HepG2 (cell line): ENCODE results near the gene CCT6A. TPM values are rescaled to one million over a fixed set of nuclear protein-coding genes. Genes with fewer than 3 reads are reported as not detected.

Source experiments
- ATF5 ChIP-seq: sonication (generic); formaldehyde crosslinking; IDR thresholded peaks from 2 replicates; pipeline ENCODE4 v1.4.0; 2020; ENCODE audit warnings: mild to moderate bottlenecking, low read depth, missing genetic modification reagents
- CHD2 ChIP-seq: IDR thresholded peaks from 2 replicates; pipeline ENCODE4 v1.6.1; 2011; ENCODE audit warnings: low read depth, low read length, improper control_type of control experiment
- GATAD2A ChIP-seq: IDR thresholded peaks from 2 replicates; pipeline ENCODE4 v1.6.1; 2016
- LBX2 ChIP-seq: sonication (generic); formaldehyde crosslinking; IDR thresholded peaks from 2 replicates; pipeline ENCODE4 v1.5.0; 2020; ENCODE audit warnings: missing genetic modification reagents, mild to moderate bottlenecking, borderline replicate concordance
- MBNL3 ChIP-seq: fragments of 250-450 bp; sonication (Bioruptor Pico); conservative IDR thresholded peaks from 2 replicates; pipeline ENCODE4 v1.8.0; 2022; ENCODE audit warnings: mild to moderate bottlenecking, inconsistent platforms
- MIER2 ChIP-seq: IDR thresholded peaks from 2 replicates; pipeline ENCODE4 v1.6.1; 2016; ENCODE audit warnings: missing biosample characterization, missing genetic modification reagents
- NFE2 ChIP-seq: sonication (generic); formaldehyde crosslinking; IDR thresholded peaks from 2 replicates; pipeline ENCODE4 v1.4.0; 2020; ENCODE audit warnings: missing genetic modification reagents
- PHF20 ChIP-seq: sonication (generic); formaldehyde crosslinking; IDR thresholded peaks from 2 replicates; pipeline ENCODE4 v1.5.0; 2020; ENCODE audit warnings: mild to moderate bottlenecking, missing genetic modification reagents
- SMARCC2 ChIP-seq: fragments of 450-650 bp; IDR thresholded peaks from 2 replicates; pipeline ENCODE4 v1.6.1; 2017; ENCODE audit warnings: antibody characterized with exemption, mild to moderate bottlenecking
- SNRNP70 ChIP-seq: fragments of 200-400 bp; formaldehyde crosslinking; IDR thresholded peaks from 2 replicates; pipeline ENCODE4 v1.6.1; 2017; ENCODE audit warnings: mild to moderate bottlenecking, low read depth, low read length, moderate library complexity
- TFDP2 ChIP-seq: sonication (generic); formaldehyde crosslinking; IDR thresholded peaks from 2 replicates; pipeline ENCODE4 v1.4.0; 2020; ENCODE audit warnings: missing genetic modification reagents
- THYN1 ChIP-seq: sonication (generic); formaldehyde crosslinking; IDR thresholded peaks from 2 replicates; pipeline ENCODE4 v1.8.1; 2023; ENCODE audit warnings: low read depth, mild to moderate bottlenecking, moderate library complexity, missing genetic modification reagents, borderline replicate concordance
- ZNF256 ChIP-seq: sonication (generic); formaldehyde crosslinking; conservative IDR thresholded peaks from 2 replicates; pipeline ENCODE4 v1.4.0; 2020; ENCODE audit warnings: missing genetic modification reagents
- ZNF350 ChIP-seq: sonication (generic); formaldehyde crosslinking; IDR thresholded peaks from 2 replicates; pipeline ENCODE4 v1.4.0; 2020; ENCODE audit warnings: mild to moderate bottlenecking, low read depth, missing genetic modification reagents, borderline replicate concordance
- ZNF496 ChIP-seq: sonication (generic); formaldehyde crosslinking; IDR thresholded peaks from 2 replicates; pipeline ENCODE4 v1.8.1; 2023; ENCODE audit warnings: mild to moderate bottlenecking, moderate library complexity, missing genetic modification reagents; ENCODE audit not compliant: insufficient replicate concordance
- ZNF564 ChIP-seq: sonication (generic); formaldehyde crosslinking; IDR thresholded peaks from 2 replicates; pipeline ENCODE4 v1.8.1; 2023; ENCODE audit warnings: mild to moderate bottlenecking, missing genetic modification reagents
- ZNF709 ChIP-seq: sonication (generic); formaldehyde crosslinking; IDR thresholded peaks from 2 replicates; pipeline ENCODE4 v1.5.0; 2020; ENCODE audit warnings: mild to moderate bottlenecking, missing genetic modification reagents
- ZNF710 ChIP-seq: sonication (generic); formaldehyde crosslinking; IDR thresholded peaks from 2 replicates; pipeline ENCODE4 v1.5.0; 2020; ENCODE audit warnings: mild to moderate bottlenecking, missing genetic modification reagents, borderline replicate concordance
- ZUFSP ChIP-seq: sonication (generic); formaldehyde crosslinking; IDR thresholded peaks from 2 replicates; pipeline ENCODE4 v1.9.0; 2021; ENCODE audit warnings: missing genetic modification reagents, mild to moderate bottlenecking, borderline replicate concordance
- polyA plus RNA-seq, 8 experiments: library from polyadenylated mRNA; depleted of rRNA in 3 of 8; stranded (reverse) in 7 of 8; unstranded in 1 of 8; fragments of >200 nt; fragmentation: Illumina TruSeq in 4 of 8; extraction: Trizol in 4 of 8; gene quantifications; 2 replicates each; pipeline versions ENCODE4 v1.2.1 to v1.2.3, GENCODE V29; 2011 to 2016; ENCODE audit warnings: low read depth in 4 of 8, missing spikeins in 1 of 8, mixed read lengths in 1 of 8; ENCODE audit not compliant: insufficient read depth in 1 of 8
- total RNA-seq, 5 experiments: library from RNA; depleted of rRNA; stranded (reverse); fragments of >200 nt; fragmentation: Illumina TruSeq; extraction: Trizol; gene quantifications; 2 replicates each; pipeline ENCODE4 v1.2.3, GENCODE V29; 2016; ENCODE audit warnings: low read depth in 1 of 5
- TF ChIP-seq, protein P1 (sequence below): sonication (generic); formaldehyde crosslinking; IDR thresholded peaks from 2 replicates; pipeline ENCODE4 v1.4.0; 2020; ENCODE audit warnings: missing genetic modification reagents
- TF ChIP-seq, protein P2 (sequence below): sonication (generic); formaldehyde crosslinking; IDR thresholded peaks from 2 replicates; pipeline ENCODE4 v1.5.1; 2020; ENCODE audit warnings: missing genetic modification reagents, mild to moderate bottlenecking, borderline replicate concordance

CCT6A gene
- total and polyA plus RNA-seq, 2 of the 13 experiments (the other 11 are each of a cell fraction or from before 2014, with no cell fraction given) = 219 to 292 TPM

- peak; percentile 78 for TF ChIP-seq ZNF350 (CRISPR knock-in tag)
- no peak for TF ChIP-seq SMARCC2
- peak; percentile 59; the same call in 1 of the 2 replicates for TF ChIP-seq TFDP2 (CRISPR knock-in tag)
- TF ChIP-seq GATAD2A (CRISPR knock-in tag) = no peak; the same call in 1 of the 2 replicates
- 0 out of 2 replicates have a peak, but pooled peaks have one; percentile 61 for TF ChIP-seq ATF5
- TF ChIP-seq NFE2 (CRISPR knock-in tag) = no peak
- TF ChIP-seq ZNF709 (CRISPR knock-in tag) = peak; percentile 88
- no peak; the same call in none of the 2 replicates for TF ChIP-seq PHF20 (CRISPR knock-in tag)
- no peak for TF ChIP-seq SNRNP70
- TF ChIP-seq, protein P1, sequence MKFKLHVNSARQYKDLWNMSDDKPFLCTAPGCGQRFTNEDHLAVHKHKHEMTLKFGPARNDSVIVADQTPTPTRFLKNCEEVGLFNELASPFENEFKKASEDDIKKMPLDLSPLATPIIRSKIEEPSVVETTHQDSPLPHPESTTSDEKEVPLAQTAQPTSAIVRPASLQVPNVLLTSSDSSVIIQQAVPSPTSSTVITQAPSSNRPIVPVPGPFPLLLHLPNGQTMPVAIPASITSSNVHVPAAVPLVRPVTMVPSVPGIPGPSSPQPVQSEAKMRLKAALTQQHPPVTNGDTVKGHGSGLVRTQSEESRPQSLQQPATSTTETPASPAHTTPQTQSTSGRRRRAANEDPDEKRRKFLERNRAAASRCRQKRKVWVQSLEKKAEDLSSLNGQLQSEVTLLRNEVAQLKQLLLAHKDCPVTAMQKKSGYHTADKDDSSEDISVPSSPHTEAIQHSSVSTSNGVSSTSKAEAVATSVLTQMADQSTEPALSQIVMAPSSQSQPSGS = no peak; the same call in 1 of the 2 replicates
- TF ChIP-seq MBNL3 (CRISPR knock-in tag) = no peak
- no peak for TF ChIP-seq THYN1 (CRISPR knock-in tag)
- no peak for TF ChIP-seq LBX2 (CRISPR knock-in tag)
- TF ChIP-seq ZNF496 = no peak
- TF ChIP-seq, protein P2, sequence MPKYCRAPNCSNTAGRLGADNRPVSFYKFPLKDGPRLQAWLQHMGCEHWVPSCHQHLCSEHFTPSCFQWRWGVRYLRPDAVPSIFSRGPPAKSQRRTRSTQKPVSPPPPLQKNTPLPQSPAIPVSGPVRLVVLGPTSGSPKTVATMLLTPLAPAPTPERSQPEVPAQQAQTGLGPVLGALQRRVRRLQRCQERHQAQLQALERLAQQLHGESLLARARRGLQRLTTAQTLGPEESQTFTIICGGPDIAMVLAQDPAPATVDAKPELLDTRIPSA (CRISPR knock-in tag) = peak; percentile 83; the same call in 1 of the 2 replicates
- TF ChIP-seq ZNF256 (CRISPR knock-in tag) = no peak; the same call in 1 of the 2 replicates
- peak; percentile 74 for TF ChIP-seq ZNF710 (CRISPR knock-in tag)
- TF ChIP-seq ZNF564 = peak; percentile 80
- no peak for TF ChIP-seq ZUFSP (CRISPR knock-in tag)
- TF ChIP-seq MIER2 (CRISPR knock-in tag) = no peak
- TF ChIP-seq CHD2 = peak; percentile 50; the same call in 1 of the 2 replicates
Observed at GRCh38 chr7:56063882-56064625, 12.5 kb downstream of the CCT6A start, which contains the start of gene SUMF2 (continued).
